NCI-H128 (cell line): Measurements from ENCODE around the gene GALNTL6.

Experiments used
- DNase-seq: peaks from one replicate; lab custom pipeline; 2025; ENCODE audit not compliant: unreplicated experiment; lab: John Stamatoyannopoulos, UW

The GALNTL6 gene

DNA sequence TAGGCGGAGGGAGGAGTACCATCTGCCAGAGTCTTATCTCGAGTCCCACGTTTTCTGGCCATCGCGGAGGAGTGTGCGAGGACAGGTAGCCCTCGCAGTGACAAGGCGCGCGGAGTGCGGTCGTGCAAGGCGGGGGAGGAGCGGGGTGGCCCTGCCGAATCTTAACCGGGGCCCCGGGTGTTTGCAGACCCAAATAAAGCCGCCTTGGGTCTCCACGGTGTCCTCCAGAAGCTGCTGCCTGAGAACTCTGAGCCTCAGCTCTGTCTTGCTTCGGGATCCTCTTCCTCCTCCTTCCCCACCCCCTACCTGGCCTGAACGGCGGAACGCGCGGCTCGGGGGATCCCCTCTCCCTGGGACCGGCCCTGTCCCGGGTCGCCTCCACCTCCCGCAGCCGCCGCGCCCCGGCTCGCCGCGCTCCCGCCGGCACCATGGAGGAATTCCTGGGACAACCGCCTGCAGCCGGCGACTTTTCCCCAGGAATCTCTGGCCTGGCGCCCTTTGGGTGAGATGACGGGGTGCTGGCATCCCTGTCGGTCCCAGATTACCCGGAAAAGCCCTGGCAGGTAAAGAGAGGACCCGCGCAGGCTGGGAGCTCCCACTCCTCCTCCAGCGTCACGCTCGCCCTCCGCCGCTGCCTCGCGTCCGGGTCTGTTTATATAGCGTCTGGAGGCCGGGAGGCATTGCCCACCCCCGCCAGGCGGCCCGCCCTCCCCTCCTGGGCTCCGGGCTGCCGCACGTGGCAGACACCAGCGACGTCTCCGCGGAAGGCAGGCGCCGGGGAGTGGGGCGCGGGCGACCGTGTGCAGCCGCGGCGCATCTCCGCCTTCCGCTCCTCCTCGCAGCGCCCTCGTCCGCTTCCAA, at the start of gene GALNTL6:
Gene GALNTL6, plus strand, starts transcription at position 740 of the 861 bp plus-strand sequence.
- no peak for DNase-seq

DNA sequence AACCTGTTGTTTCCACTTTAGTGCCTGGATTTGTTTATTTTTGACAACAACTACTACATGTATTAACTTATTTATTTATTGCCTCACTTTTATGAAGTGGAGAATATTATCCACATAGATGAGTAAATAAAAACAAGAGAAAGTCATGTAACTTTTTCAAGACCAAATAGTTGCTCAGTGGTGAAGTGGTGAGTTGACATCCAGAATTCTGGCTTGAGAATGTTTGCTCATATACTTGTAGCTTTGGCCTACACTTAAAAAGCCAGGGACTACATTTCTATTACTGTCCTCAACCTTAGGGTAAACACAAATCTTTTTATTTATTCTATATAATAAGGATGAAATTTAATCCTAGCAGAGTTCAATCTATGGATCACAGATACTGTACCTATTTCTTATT, 47.7 kb upstream of the GALNTL6 start:
- DNase-seq = no peak

DNA sequence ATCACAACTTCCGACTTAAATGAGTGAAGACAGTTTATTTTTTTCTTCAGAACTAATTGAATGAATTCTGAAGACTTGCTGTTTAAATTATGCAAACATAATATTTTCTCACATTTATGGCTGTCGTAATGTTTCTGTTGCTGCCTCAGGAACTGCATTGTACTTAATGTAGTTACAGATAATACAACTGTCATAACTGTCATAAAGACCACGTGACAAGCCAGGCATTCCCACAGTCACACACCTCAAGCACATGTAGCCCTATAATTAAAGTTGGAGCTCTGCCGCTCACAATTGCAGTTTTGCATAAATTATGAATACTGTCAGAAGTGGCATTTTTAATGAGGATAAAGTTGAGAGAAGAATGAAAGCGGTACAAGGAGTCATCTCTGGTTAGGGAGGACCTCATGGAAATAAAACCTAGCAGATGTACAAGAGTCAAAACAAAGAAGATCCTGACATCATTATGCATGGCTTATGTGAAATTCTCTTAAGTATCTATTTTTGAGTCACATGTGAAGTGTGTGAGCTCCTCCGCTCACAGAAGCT, 38.5 kb upstream of the GALNTL6 start:
- DNase-seq = no peak

DNA sequence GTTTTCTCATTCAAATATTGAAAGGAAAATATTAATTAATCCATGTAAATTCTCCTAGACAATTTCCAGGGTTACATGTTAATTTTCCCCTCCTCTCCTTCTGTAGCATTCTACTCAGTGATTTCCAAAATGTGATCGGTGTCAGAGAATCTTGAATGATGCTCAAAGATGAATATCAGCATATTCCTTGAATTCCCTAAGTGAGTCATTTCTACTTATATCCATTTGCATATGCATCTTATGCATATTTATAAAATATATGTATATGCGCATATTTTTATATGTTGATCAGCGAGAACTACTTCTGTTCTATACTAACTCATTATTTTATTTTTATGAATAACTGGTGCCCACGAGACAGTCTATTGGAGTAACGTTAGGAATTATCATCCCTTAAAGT, 33.9 kb upstream of the GALNTL6 start:
- no peak for DNase-seq

DNA sequence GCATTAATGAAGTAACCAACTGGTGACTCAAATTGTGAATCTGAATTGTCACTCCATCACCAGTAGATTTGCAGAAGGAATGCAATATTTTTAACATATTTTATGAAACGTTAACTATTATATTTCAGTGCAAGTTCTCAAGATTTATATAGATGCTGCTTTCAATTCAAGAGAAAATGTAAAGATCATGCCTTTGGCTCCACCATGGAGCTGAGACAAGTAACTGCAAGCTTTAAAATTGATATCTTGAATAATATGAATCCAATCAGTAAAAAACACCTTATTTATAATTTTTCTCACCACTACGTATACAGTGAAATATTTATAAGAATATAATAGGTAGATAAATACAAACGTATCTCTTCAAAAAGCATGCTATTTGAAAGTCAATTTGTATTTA, 27.8 kb upstream of the GALNTL6 start:
- DNase-seq = no peak

DNA sequence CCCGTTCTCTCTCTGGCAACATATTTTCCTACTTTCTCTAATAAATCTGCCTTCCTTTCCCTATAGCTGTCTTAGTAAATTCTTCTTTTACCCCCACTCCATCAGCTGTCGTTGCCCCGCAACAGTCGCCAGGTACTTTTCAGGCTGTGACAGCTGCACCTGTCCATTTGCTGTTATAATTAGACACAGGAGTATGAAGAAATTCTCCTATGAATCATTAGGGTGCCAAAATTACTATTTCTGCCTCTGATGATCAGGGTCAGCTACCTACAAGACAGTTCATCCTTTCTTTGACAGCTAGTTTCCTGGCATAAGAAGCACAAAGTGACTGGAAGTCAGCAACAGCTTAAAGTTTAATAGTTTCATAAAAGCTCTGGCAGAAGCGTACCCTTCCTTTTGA, 19.5 kb upstream of the GALNTL6 start:
- no peak for DNase-seq

DNA sequence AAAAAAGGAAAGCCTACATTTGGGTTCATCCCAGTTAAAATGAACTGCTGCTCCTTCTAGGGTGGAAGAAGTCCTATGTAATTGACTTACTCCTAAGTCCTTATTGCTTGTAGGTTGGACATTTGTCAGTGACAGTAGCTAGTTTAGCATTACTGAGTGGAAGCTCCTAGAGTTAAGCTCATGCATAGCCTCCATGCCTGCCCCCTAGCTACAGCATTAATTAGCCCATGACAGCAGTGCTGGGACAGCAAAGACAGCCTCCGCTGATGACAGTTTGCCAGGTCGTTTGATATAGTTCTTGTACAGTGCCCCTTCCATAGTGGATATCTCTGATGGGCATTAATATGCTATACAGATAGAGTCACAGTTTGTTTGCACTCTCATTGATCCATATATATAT, 18.7 kb upstream of the GALNTL6 start:
- DNase-seq = no peak

DNA sequence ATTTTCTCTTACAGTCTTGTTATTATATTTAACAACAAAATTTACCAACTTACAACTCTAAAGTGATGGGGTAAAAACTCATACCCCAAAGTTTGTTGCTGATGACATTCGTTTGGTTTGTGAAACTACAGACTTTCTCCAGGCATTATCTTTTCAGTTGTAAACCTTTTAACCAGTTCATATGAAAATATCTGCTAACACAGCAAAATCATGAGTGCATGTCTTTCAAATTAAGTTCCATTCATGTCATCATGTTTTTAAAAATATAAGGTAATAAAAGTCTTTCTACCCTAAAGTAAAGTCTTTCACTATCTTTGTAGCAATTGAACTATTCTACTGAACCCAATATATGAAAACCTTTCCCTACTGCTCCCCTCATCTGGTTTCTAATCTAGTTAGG, 3.4 kb upstream of the GALNTL6 start:
- DNase-seq = no peak

DNA sequence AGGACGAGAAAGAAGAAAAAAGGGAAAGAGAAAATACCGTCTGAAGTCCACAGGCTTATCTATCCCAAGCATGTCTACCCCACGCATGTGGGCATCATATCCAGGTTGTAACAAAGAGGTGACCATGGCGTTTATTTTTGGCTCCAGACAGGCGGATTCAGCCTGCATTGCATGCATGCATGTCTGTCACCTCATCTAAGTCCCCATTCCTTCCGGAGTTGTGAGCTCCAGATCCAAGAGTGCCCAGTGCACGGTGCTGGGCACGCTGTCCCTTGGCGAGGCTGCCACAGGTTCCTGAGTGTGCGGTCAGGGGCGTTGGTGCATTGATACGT, 905 bp upstream of the GALNTL6 start:
- DNase-seq = no peak

DNA sequence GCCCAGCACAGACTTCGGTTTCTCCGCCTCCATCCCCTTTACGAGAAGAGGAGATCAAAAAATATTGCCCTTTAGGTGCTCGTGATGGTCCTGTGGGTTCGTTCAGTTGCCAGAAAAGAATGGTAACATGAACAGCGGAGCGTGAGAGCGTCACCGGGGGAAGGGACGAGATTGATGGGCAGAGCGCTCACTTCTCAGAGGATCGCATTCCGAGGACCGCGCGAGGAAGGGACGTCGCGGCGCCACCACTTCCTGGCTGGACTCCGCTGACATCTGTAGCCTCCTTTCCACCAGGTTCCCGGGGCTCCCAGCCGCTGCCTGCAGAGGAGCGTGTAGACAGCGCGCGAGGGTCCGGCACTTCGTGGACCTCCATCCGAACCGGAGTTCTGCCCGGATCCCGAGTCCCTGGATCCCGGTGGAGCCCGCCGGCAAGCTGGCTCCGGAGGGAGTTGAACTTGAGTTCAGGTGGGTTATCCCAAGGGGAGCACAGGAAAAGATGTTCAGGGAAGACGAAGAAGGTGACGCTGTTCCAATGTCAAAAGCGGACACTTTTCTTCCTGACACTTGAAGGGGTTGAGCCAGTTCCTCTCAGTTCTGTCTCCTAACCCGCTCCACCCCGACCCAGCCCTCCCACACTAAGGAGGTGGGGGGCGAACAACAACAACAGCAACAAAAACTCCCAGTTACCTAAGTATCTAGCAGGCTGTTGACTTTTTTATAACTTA, 484 bp downstream of the GALNTL6 start:
- no peak for DNase-seq

DNA sequence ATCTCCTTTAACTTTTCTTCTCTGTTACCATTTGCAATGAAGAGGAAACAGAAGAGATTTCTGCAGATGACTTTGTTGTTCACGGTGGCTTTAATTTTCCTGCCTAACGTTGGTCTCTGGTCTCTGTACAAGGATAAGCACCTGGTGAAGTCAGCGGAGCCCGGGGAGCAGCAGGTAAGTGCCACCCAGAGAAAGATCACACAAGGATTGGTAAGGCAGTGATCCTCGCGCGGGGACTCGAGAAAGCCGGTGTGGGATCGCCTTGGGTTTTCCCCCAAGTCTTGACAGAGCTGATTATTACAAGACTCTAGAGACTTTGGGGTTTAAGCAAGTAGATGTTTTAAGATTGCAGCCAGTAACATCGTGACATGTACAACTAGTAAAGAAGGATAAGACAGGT, 1.3 kb downstream of the GALNTL6 start:
- DNase-seq = no peak

DNA sequence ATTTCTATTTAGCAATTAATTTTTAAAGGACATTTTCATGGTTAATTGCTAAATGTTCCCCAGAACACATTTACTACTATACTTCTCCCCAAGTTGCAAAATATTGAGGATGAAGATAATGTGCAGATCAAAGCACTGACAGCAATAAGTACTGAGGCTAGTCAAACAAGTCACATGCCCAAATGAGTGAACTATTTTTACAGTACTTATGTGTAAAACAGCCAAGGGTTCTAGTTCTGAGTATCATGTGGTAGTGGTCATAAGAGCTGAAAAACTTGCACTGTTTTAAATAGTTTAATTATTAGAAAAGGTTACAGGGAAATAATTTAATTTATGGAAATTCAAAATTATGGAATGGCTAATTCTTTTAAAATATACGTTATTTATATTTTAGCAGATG, 3.8 kb downstream of the GALNTL6 start:
- DNase-seq = no peak

DNA sequence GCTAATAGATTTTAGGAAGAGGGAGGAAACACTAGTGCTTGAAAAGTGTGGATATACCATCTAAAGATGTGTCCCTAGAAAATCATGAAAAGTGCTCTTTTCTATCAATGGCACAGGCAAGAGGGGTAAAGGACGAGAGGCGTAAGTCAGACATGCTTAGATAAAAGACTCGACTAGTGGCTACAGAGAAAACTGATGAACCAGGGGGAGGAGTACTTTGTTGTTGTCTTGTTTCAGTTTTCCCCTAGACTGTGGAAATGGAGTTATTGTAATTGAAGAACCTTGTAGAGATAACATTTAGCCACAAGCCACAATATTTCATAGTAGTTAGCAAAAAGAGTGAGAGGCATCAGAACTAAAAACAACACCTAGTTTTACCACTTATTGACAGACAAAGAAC, 21.4 kb downstream of the GALNTL6 start:
- no peak for DNase-seq

DNA sequence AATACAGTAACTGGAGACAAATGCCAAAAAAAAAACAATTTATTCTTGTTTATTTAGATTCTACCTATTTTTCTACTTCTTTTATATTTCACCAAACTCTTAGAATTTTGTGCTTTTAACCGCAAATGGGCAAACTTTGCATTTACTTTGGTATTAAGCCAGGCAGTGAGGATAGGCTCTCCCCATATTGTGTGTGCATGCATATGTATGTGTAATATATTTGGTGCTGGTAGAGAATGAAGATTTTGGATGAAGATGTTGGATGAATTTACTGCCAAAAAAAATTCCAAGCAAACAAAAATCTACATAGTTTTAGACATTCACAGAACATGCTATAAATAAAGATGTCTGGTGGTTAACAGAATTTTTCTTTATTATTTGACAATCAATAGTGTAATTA, 30.3 kb downstream of the GALNTL6 start:
- no peak for DNase-seq

DNA sequence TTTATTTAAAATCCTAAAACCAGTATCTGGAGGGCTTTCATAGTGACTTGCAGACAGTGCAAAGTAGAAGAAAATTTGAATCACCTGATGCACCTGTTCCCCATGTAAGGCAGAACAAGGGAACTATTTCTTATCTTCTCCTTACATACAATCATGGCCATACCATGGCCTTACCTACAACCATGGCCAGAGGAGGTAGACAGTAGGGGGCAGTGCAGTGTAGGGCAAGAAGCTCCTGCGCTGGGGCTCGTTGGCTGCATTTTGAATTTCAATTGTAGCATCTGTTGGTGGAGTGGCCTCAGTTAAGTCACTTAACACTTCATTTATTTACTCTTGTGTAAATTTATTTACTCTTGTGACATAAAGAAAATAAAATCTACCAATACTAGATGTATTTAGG, 33.0 kb downstream of the GALNTL6 start:
- DNase-seq = no peak

DNA sequence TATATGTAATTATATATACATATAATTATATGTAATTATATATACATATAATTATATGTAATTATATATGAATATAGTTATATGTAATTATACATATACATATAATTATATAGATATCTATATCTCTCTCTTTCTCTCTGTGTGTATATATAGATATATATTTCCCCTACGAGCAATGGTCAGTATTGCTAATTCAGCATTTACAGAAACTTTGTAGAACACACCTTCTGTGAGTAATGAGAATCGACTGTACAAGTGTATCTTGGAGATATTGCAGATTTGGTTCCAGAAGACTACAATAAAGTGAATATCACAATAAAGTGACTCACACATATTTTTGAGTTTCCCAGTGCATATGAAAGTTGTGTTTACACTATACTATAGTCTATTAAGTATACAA, 33.7 kb downstream of the GALNTL6 start:
- no peak for DNase-seq

DNA sequence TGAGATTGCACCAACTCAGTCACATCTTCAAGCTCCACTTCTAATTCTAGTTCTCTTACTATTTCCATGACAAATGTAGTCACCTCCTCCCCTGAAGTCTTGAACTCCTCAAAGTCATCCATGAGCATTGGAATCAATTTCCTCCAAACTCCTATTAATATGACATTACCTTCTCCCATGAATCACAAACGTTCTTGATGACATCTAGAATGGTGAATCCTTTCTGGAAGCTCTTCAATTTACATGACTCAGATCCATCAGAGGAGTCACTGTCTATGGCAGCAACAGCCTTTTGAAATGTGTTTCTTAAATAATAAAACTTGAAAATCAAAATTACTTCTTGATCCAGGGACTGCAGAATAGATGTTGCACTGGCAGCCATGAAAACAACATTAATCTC, 34.5 kb downstream of the GALNTL6 start:
- DNase-seq = no peak

DNA sequence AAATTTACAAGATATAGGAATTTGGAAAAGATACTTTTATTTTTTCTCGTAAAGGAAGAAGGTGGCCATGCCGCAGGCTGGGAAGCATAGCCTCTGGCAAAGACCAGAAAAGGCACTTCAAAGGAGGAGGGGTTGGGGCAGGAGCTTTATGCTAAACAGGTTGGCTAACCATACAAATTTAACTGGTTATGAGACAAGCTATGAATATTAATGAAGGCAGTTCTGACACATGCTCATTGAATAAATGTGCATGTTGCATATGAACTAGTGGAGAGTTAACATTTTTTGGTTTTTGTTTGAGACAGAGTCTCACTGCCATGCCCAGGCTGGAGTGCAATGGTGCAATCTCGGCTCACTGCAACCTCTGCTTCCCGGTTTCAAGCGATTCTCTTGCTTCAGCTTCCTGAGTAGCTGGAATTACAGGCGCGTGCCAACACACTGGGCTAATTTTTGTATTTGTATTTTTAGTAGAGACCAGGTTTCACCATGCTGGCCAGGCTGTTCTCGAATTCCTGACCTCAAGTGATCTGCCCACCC, 36.5 kb downstream of the GALNTL6 start:
- DNase-seq = no peak

DNA sequence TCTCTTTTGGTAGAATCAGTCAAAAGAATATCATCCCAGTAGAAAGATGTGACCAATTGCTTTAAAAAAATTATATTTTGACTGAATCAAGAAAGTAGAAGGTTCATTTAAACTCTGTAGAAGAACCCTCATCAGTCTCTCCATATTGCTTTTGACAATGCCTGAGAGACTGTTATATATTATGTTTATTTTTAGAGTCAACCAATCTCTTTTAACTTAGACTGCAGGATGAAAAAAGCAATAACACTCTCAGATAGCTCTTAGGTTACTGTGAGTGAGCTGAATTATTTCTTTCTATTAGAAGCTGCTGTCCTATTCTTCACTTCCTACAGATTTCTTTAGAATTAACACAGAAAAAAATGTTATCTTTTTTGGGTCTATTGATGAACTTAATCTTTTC, 38.1 kb downstream of the GALNTL6 start:
- no peak for DNase-seq

DNA sequence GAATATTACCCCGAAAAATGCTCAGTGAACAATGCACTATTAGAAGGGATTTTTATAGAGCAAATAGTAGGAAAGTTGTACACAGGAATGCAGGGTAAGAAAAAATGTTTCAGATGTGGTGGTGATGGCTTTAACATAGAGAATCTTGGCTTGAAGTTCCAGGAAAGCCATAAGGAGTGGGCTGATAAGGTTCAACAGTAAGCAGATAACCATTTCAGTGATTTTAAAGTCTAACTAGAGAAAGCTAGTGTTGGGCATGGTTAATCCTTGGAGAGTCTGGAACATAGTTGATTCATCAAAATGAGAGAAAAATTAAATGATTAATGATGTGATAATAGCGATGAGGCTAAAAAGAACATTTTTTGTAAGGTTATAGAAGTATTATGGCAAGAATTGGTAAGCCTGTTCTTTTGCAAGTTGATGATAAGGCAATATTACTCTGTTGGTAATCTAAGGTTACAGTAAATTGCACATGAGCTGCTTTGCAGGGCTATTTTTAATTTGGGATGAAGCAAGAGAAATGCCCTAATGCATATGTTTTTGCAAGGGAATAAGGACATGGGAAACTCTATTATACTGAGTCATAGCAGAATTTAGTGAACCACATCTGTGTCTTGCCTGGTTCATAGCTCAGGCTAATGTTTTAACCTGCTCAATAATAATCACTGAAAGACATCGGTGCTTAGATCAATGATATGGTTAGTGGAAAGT, 44.3 kb downstream of the GALNTL6 start:
- no peak for DNase-seq

DNA sequence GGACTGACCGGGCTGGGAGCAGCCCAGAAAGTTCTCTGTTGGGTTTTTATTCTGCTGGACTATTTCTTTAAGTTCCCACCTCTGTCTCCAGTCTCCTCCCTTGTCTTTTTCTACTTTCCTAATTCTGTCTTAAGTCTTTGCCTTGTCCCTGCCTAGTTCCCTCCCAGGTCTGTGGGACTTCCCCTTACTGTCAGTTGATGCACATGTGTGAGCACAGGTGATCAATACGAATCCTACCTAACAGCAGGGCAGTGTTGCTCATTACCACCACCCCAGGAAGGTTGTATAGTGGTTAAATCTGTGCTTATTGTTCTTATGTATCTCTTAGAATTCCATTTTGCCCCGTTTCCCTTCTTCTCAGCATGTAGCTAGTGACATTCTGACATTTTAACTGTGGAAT, 62.1 kb downstream of the GALNTL6 start:
- DNase-seq = no peak

DNA sequence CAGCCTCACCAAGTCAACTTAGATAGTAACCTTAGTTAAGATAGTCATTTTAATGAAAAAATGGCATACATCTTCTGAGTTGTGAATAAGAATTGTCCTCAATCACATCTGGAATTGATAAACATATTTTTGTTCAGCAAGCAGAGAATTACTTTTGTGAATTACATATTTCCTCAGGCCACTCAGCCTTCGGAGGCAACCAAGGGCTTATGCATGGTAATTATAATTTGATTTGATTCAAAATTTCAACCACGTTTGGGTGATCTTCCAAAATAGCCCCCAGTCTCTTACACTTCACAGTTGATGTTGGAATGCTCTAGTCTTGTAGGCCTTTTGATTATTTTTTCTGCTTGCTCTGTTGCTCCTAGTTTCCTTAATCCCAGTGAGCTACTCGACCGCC, 63.4 kb downstream of the GALNTL6 start:
- no peak for DNase-seq
